RWPE1 (cell line): ENCODE data around the gene SLC12A7.

ENCODE experiments used
- CTCF ChIA-PET: fragments of 350-600 bp; sonication (Branson Sonifier 250); formaldehyde crosslinking; extraction: SDS; loops from one replicate; lab custom pipeline; 2021; lab: Yijun Ruan, JAX
- POLR2A ChIA-PET: fragments of 400-600 bp; formaldehyde crosslinking; extraction: SDS; loops from one replicate; lab custom pipeline; 2020; ENCODE audit warnings: antibody characterized with exemption; ENCODE audit not compliant: low non-redundant PET; lab: Yijun Ruan, JAX
- DNase-seq: peaks from one replicate; pipeline ENCODE4 v3.0.0; 2012; ENCODE audit warnings: low spot score
- H3K27ac ChIP-seq: fragments of 450-650 bp; 2 replicates; pipeline ENCODE4 v1.5.1; 2017
- TF ChIP-seq, protein P1 (sequence below): fragments of 450-650 bp; conservative IDR thresholded peaks from 2 replicates; pipeline ENCODE4 v1.5.1; 2017; ENCODE audit warnings: low read depth, mild to moderate bottlenecking

SLC12A7 gene

DNA sequence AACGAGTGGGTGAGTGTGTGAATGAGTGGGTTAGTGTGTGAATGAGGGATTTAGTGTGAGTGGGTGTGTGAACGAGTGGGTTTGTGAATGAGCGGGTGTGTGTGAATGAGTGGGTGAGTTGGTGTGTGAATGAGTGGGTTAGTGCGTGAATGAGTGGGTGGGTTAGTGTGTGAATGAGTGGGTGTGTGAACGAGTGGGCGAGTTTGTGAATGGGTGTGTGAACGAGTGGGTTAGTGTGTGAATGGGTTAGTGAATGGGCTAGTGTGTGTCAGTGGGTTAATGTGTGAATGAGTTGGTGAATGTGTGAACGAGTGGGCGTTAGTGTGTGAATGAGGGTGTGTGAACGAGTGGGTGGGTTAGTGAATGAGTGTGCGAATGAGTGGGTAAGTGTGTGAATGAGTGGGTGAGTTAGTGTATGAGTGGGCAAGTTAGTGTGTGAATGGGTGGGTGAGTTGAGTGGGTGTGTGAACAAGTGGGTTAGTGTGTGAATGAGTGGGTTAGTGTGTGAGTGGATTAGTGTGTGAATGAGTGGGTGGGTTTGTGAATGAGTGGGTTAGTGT lies 63.6 kb downstream of the SLC12A7 start:
- no peak overlapping the region; the same call in 1 of the 2 replicates for H3K27ac ChIP-seq
- ChIA-PET CTCF (no interaction called here), POLR2A (no interaction called here)
- TF ChIP-seq, protein P1, sequence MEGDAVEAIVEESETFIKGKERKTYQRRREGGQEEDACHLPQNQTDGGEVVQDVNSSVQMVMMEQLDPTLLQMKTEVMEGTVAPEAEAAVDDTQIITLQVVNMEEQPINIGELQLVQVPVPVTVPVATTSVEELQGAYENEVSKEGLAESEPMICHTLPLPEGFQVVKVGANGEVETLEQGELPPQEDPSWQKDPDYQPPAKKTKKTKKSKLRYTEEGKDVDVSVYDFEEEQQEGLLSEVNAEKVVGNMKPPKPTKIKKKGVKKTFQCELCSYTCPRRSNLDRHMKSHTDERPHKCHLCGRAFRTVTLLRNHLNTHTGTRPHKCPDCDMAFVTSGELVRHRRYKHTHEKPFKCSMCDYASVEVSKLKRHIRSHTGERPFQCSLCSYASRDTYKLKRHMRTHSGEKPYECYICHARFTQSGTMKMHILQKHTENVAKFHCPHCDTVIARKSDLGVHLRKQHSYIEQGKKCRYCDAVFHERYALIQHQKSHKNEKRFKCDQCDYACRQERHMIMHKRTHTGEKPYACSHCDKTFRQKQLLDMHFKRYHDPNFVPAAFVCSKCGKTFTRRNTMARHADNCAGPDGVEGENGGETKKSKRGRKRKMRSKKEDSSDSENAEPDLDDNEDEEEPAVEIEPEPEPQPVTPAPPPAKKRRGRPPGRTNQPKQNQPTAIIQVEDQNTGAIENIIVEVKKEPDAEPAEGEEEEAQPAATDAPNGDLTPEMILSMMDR: no peak
- no peak for DNase-seq

DNA sequence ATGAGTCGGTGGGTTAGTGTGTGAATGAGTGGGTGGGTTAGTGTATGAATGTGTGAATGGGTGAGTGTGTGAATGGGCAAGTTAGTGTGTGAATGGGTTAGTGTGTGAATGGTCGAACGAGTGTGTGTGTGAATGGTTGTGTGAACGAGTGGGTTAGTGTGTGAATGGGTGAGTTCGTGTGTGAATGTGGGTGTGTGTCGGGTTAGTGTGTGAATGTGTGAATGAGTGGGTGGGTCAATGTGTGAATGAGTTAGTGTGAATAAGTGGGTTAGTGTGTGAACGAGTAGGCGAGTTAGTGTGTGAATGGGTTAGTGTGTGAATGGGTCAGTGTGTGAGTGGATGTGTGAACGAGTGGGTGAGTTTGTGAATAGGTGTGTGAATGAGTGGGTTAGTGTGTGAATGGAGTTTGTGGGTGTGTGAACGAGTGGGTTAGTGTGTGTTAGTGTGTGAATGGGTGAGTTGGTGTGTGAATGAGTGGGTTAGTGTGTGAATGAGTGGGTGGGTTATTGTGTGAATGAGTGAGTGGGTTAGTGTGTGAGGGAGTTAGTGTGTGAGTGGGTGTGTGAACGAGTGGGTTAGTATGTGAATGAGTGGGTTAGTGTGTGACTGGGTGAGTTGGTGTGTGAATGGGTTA lies 64.4 kb downstream of the SLC12A7 start:
- no peak overlapping the region for H3K27ac ChIP-seq
- POLR2A ChIA-PET: no interaction called here
- TF ChIP-seq, protein P1: no peak
- CTCF ChIA-PET: no interaction called here
- no peak for DNase-seq

DNA sequence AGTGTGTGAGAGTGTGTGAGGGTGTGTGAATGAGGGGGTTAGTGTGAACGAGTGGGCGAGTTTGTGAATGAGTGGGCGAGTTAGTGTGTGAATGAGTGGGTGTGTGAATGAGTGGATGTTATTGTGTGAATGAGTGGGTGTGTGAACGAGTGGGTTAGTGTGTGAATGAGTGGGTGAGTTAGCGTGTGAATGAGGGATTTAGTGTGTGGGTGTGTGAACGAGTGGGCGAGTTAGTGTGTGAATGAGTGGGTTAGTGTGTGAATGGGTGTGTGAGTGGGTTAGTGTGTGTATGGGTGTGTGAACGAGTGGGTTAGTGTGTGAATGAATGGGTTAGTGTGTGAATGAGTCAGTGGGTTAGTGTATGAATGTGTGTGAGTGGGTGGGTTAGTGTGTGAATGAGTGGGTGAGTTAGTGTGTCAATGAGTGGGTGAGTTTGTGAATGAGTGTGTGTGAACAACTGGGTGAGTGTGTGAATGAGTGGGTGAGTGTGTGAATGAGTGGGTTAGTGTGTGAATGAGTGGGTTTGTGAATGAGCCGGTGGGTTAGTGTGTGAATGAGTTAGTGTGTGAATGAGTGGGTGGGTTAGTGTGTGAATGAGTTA lies 65.8 kb downstream of the SLC12A7 start:
- DNase-seq: no peak
- H3K27ac ChIP-seq: no peak overlapping the region
- TF ChIP-seq, protein P1: no peak
- CTCF ChIA-PET: no interaction called here
- POLR2A ChIA-PET: no interaction called here

DNA sequence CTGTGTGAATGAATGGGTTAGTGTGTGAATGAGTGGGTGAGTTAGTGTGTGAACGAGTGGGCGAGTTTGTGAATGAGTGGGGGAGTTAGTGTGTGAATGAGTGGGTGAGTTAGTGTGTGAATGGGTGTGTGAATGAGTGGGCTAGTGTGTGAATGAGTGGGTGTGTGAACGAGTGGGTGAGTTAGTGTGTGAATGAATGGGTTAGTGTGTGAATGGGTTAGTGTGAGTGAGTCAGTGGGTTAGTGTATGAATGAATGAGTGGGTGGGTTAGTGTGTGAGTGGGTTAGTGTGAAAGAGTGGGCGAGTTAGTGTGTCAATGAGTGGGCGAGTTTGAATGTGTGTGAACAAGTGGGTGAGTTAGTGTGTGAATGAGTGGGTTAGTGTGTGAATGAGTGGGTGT lies 67.7 kb downstream of the SLC12A7 start:
- TF ChIP-seq, protein P1: no peak
- ChIA-PET CTCF (no interaction called here), POLR2A (no interaction called here)
- no peak overlapping the region for H3K27ac ChIP-seq
- no peak for DNase-seq

DNA sequence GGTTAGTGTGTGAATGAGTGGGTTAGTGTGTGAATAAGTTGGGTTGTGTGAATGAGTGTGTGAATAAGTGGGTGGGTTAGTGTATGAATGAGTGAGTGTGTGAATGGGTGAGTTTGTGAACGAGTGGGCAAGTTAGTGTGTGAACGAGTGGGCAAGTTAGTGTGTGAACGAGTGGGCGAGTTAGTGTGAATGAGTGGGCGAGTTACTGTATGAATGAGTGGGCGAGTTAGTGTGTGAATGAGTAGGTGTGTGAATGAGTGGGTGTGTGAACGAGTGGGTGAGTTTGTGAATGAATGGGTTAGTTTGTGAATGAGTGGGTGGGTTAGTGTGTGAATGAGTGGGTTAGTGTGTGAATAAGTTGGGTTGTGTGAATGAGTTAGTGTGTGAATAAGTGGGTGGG lies 68.5 kb downstream of the SLC12A7 start:
- CTCF ChIA-PET: no interaction called here
- TF ChIP-seq, protein P1: no peak
- no peak overlapping the region for H3K27ac ChIP-seq
- POLR2A ChIA-PET: no interaction called here
- no peak for DNase-seq

DNA sequence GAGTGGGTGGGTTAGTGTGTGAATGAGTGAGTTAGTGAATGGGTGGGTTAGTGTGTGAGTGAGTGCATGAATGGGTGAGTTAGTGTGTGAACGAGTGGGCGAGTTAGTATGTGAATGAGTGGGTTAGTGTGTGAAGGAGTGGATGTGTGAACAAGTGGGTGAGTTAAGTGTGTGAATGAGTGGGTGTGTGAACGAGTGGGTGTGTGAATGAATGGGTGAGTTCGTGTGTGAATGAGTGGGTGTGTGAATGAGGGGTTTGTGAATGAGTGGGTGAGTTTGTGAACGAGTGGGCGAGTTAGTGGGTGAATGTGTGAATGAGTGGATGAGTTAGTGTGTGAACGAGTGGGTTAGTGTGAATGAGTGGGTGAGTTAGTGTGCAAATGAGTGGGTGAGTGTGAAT lies 69.2 kb downstream of the SLC12A7 start:
- ChIA-PET POLR2A (no interaction called here), CTCF (no interaction called here)
- TF ChIP-seq, protein P1: no peak
- H3K27ac ChIP-seq: no peak overlapping the region
- no peak for DNase-seq
